ENCODE results near the gene LSMEM2.
"Not testable (repeated sequence)": the region's sequence is repeated elsewhere in the genome, so short reads cannot be mapped to it uniquely, and the experiment has no call there.

Gene LSMEM2

GRCh38 chr3:50245831-50246516 is 32.9 kb upstream of the LSMEM2 start:
- DNase-seq (ENCODE audit: low spot score), result peak; percentile 81

GRCh38 chr3:50246517-50246954 is 32.4 kb upstream of the LSMEM2 start:
- peak; percentile 58 for DNase-seq (ENCODE audit: low spot score)

GRCh38 chr3:50248387-50248786 is 30.5 kb upstream of the LSMEM2 start:
- no peak for DNase-seq (ENCODE audit: low spot score)

- no peak for DNase-seq (ENCODE audit: low spot score)
These were observed 29.4 kb upstream of the LSMEM2 start for GRCh38 chr3:50249457-50249856.

GRCh38 chr3:50250514-50250913 is 28.4 kb upstream of the LSMEM2 start:
- no peak for DNase-seq (ENCODE audit: low spot score)

GRCh38 chr3:50251220-50251619 is 27.7 kb upstream of the LSMEM2 start:
- DNase-seq (ENCODE audit: low spot score), result peak; percentile 58

- no peak for DNase-seq (ENCODE audit: low spot score)
These were observed 24.2 kb upstream of the LSMEM2 start for GRCh38 chr3:50254577-50255250.

GRCh38 chr3:50255251-50255615 is 23.7 kb upstream of the LSMEM2 start:
- no peak for DNase-seq (ENCODE audit: low spot score)

GRCh38 chr3:50256978-50257890 is 21.7 kb upstream of the LSMEM2 start:
- no peak for DNase-seq (ENCODE audit: low spot score)

GRCh38 chr3:50258029-50258680 is 20.7 kb upstream of the LSMEM2 start:
- no peak for DNase-seq (ENCODE audit: low spot score)

GRCh38 chr3:50258979-50259378 is 19.9 kb upstream of the LSMEM2 start:
- no peak for DNase-seq (ENCODE audit: low spot score)

GRCh38 chr3:50259432-50260026 is 19.4 kb upstream of the LSMEM2 start:
- DNase-seq (ENCODE audit: low spot score), result no peak

GRCh38 chr3:50260027-50260941 is 18.6 kb upstream of the LSMEM2 start:
- DNase-seq (ENCODE audit: low spot score), result peak; percentile 91

GRCh38 chr3:50260942-50261441 is 17.9 kb upstream of the LSMEM2 start:
- no peak for DNase-seq (ENCODE audit: low spot score)

- DNase-seq (ENCODE audit: low spot score), result no peak
These were observed 17.4 kb upstream of the LSMEM2 start for GRCh38 chr3:50261505-50261904.

- not testable (repeated sequence) for DNase-seq (ENCODE audit: low spot score)
These were observed 16.7 kb upstream of the LSMEM2 start for GRCh38 chr3:50262200-50262599.

GRCh38 chr3:50262778-50263177 is 16.1 kb upstream of the LSMEM2 start:
- DNase-seq (ENCODE audit: low spot score), result no peak

- DNase-seq (ENCODE audit: low spot score), result no peak
These were observed 15.2 kb upstream of the LSMEM2 start for GRCh38 chr3:50263478-50264382.

GRCh38 chr3:50264383-50264963 is 14.4 kb upstream of the LSMEM2 start:
- peak; percentile 85 for DNase-seq (ENCODE audit: low spot score)

Measured in LoVo (cell line).